IMR-90 (cell line): ENCODE data around the gene PDK4. TPM values are rescaled to one million over a fixed set of nuclear protein-coding genes. Genes with fewer than 3 reads are reported as not detected.

Source experiments
- ATAC-seq: fragments of 200-7000 bp; cut with Tn5 transposase; 2 replicates; pipeline ENCODE4 v1.9.1; 2020; ENCODE audit warnings: low read depth, mild to moderate bottlenecking, moderate library complexity
- BruUV-seq: library from RNA; stranded (reverse); fragments of 400-500 nt; replicated peaks from 2 replicates; lab custom pipeline; 2021; lab: Mats Ljungman, UMichigan
- CTCF ChIA-PET: fragments of 300-600 bp; formaldehyde crosslinking; extraction: SDS; loops from one replicate; lab custom pipeline; 2021; ENCODE audit warnings: antibody characterized with exemption; lab: Yijun Ruan, JAX
- POLR2A ChIA-PET: fragments of 300-600 bp; sonication (Branson Sonifier 250); formaldehyde crosslinking; loops from one replicate; lab custom pipeline; 2022; ENCODE audit warnings: antibody characterized with exemption; ENCODE audit not compliant: unreplicated experiment; lab: Charles Lee
- DNase-seq: peaks from one replicate; pipeline ENCODE4 v3.0.0; 2013
- H2AFZ ChIP-seq: replicated peaks from 2 replicates; pipeline ENCODE3; 2013; ENCODE audit warnings: low read length, mild to moderate bottlenecking; ENCODE audit not compliant: poor library complexity
- H2AK5ac ChIP-seq: 2 replicates; pipeline ENCODE4 v1.6.1; 2013; ENCODE audit warnings: low read depth, low read length, inconsistent platforms
- H2AK9ac ChIP-seq: replicated peaks from 2 replicates; pipeline ENCODE3; 2013; ENCODE audit warnings: mild to moderate bottlenecking, low read depth, low read length, moderate library complexity; ENCODE audit not compliant: poor library complexity
- H2BK120ac ChIP-seq: 2 replicates; pipeline ENCODE4 v1.6.1; 2013; ENCODE audit warnings: low read depth, low read length, inconsistent platforms
- H2BK15ac ChIP-seq: 3 replicates; pipeline ENCODE4 v1.6.1; 2013; ENCODE audit warnings: low read depth, low read length, inconsistent platforms
- H2BK20ac ChIP-seq: 2 replicates; pipeline ENCODE4 v1.6.1; 2013; ENCODE audit warnings: low read depth, mild to moderate bottlenecking, inconsistent platforms, low read length, moderate library complexity
- H2BK5ac ChIP-seq: 2 replicates; pipeline ENCODE4 v1.6.1; 2013; ENCODE audit warnings: mild to moderate bottlenecking, low read depth, low read length, inconsistent platforms; ENCODE audit not compliant: poor library complexity, severe bottlenecking
- H3K14ac ChIP-seq: replicated peaks from 2 replicates; pipeline ENCODE4 v1.6.1; 2013; ENCODE audit warnings: low read depth, low read length, inconsistent platforms
- H3K18ac ChIP-seq: 2 replicates; pipeline ENCODE4 v1.6.1; 2013; ENCODE audit warnings: low read depth, low read length, control low read depth
- H3K23ac ChIP-seq: 2 replicates; pipeline ENCODE4 v1.6.1; 2013; ENCODE audit warnings: low read depth, low read length, inconsistent platforms
- H3K27ac ChIP-seq: 2 replicates; pipeline ENCODE4 v1.5.1; 2013; ENCODE audit warnings: mild to moderate bottlenecking, control low read depth, low read length; ENCODE audit not compliant: insufficient read depth
- H3K27me3 ChIP-seq: 2 replicates; pipeline ENCODE4 v1.6.1; 2013; ENCODE audit warnings: low read length; ENCODE audit not compliant: control insufficient read depth, insufficient read depth
- H3K36me3 ChIP-seq: 2 replicates; pipeline ENCODE4 v1.6.1; 2013; ENCODE audit warnings: low read length, mixed read lengths; ENCODE audit not compliant: control insufficient read depth, insufficient read depth
- H3K4ac ChIP-seq: 2 replicates; pipeline ENCODE4 v1.6.1; 2013; ENCODE audit warnings: low read depth, low read length, inconsistent platforms
- H3K4me1 ChIP-seq: 2 replicates; pipeline ENCODE4 v1.6.1; 2013; ENCODE audit warnings: low read length, mixed read lengths; ENCODE audit not compliant: control insufficient read depth, insufficient read depth
- H3K4me2 ChIP-seq: 2 replicates; pipeline ENCODE4 v1.6.1; 2013; ENCODE audit warnings: low read depth, mild to moderate bottlenecking, control low read depth, low read length, moderate library complexity
- H3K4me3 ChIP-seq: 2 replicates; pipeline ENCODE4 v1.5.1; 2013; ENCODE audit warnings: low read depth, mild to moderate bottlenecking, control low read depth, low read length, moderate library complexity; ENCODE audit not compliant: insufficient read depth
- H3K56ac ChIP-seq: 2 replicates; pipeline ENCODE4 v1.6.1; 2013; ENCODE audit warnings: low read length, inconsistent platforms; ENCODE audit not compliant: insufficient read depth; ENCODE audit errors: extremely low read depth
- H3K79me1 ChIP-seq, 2 experiments: 2 replicates each; pipeline ENCODE4 v1.6.1; 2013; ENCODE audit warnings: low read length in 2 of 2, inconsistent platforms in 1 of 2, low read depth in 1 of 2
- H3K9ac ChIP-seq: 2 replicates; pipeline ENCODE4 v1.6.1; 2013; ENCODE audit warnings: low read depth, low read length, control low read depth
- H3K9me1 ChIP-seq: 2 replicates; pipeline ENCODE4 v1.6.1; 2013; ENCODE audit warnings: low read length, inconsistent platforms; ENCODE audit not compliant: insufficient read depth
- H3K9me3 ChIP-seq: 2 replicates; pipeline ENCODE4 v1.6.1; 2013; ENCODE audit warnings: low read length; ENCODE audit not compliant: control insufficient read depth, insufficient read depth
- H4K20me1 ChIP-seq: 2 replicates; pipeline ENCODE4 v1.6.1; 2013; ENCODE audit warnings: low read length, inconsistent platforms; ENCODE audit not compliant: insufficient read depth
- H4K5ac ChIP-seq: 2 replicates; pipeline ENCODE4 v1.6.1; 2013; ENCODE audit warnings: mild to moderate bottlenecking, low read depth, low read length, control low read depth
- H4K8ac ChIP-seq, 2 experiments: 2 replicates each; pipeline ENCODE4 v1.6.1; 2013; ENCODE audit warnings: low read depth in 2 of 2, low read length in 2 of 2, control low read depth in 1 of 2, inconsistent platforms in 1 of 2
- H4K91ac ChIP-seq: 2 replicates; pipeline ENCODE4 v1.6.1; 2013; ENCODE audit warnings: low read depth, low read length, inconsistent platforms; ENCODE audit not compliant: insufficient read depth
- NFE2L2 ChIP-seq: fragments of 150-350 bp; IDR thresholded peaks from 2 replicates; pipeline ENCODE4 v1.6.1; 2016; ENCODE audit warnings: low read depth, mild to moderate bottlenecking, low read length
- RAD21 ChIP-seq: IDR thresholded peaks from 2 replicates; pipeline ENCODE4 v1.6.1; 2012; ENCODE audit warnings: low read length, improper control_type of control experiment
- USF2 ChIP-seq: fragments of 150-350 bp; IDR thresholded peaks from 2 replicates; pipeline ENCODE4 v1.6.1; 2017; ENCODE audit warnings: mild to moderate bottlenecking, antibody characterized with exemption, low read length, low read depth
- WGBS, 2 experiments: methylation state at CpG; one replicate each; pipeline versions ENCODE4 v1.1.5 to v1.1.7; 2013; ENCODE audit warnings: missing lambda C conversion rate in 2 of 2; ENCODE audit not compliant: insufficient read length in 1 of 2; ENCODE audit errors: extremely low coverage in 2 of 2; 5-methylcytosine and 5-hydroxymethylcytosine counted together
- dilution Hi-C: fragments of 300-500 bp; cut with HindIII; formaldehyde crosslinking; loops from one replicate; pipeline ENCODE4 v1.14.3; 2018; ENCODE audit warnings: low sequenced_read_pairs; ENCODE audit not compliant: unreplicated experiment
- in situ Hi-C: fragments of 300-500 bp; cut with MboI; formaldehyde crosslinking; loops from 3 replicates; pipeline ENCODE4 v1.14.3; 2019; ENCODE audit warnings: low sequenced_read_pairs, inconsistent platforms, mixed read lengths
- intact Hi-C: fragments of 100-400 bp; cut with micrococcal nuclease; formaldehyde crosslinking; loops from 2 replicates; pipeline ENCODE4 v1.10.0; 2022
- polyA plus RNA-seq, 3 experiments: library from polyadenylated mRNA; depleted of rRNA; stranded (reverse); fragments of >200 nt; gene quantifications; 2 replicates each; pipeline ENCODE4 v1.2.3, GENCODE V29; 2012; ENCODE audit warnings: low replicate concordance in 1 of 3
- total RNA-seq: library from RNA; depleted of rRNA; stranded (reverse); fragments of >200 nt; gene quantifications from 2 replicates; pipeline ENCODE4 v1.2.3, GENCODE V29; 2012

PDK4 gene
- total and polyA plus RNA-seq, 2 of the 4 experiments (the other 2 are of a cell fraction), result under 0.01 to 0.03 TPM

DNA sequence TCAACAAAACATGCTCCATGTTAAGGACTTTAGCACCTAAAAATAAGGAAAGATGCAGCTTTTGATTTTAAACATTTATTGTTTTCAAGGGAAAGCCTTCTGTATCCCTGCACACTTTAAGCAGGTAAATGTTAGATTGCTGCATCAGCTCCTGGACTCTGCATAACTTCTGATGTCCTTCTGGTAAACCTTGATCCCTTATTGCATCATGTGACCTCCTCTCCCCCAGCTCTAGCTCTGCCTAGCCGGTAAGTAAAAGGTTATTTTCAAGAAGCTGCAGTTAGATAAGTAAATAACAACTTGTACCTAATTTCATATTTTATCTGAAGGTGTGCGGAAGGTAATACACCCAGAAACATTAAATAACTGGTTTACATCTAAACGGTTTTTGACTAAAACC, 37.5 kb downstream of the PDK4 start:
- H3K9me1 ChIP-seq, result no peaks in the 10 kb centered on the region
- TF ChIP-seq RAD21, result no peak
- no peak for TF ChIP-seq NFE2L2
- TF ChIP-seq USF2, result no peak
- no CpG with 5 or more reads among the region's 3 CpGs for WGBS, 2 experiments
- no peak overlapping the region for H2BK5ac ChIP-seq
- H2AFZ ChIP-seq, result no peak overlapping the region
- no peak overlapping the region for H2AK5ac ChIP-seq
- H4K8ac ChIP-seq, result no peak overlapping the region
- in situ Hi-C loops, result no loop called here
- DNase-seq (no peak), ATAC-seq (no peak)
- H3K4ac ChIP-seq, result no peak overlapping the region
- H3K14ac ChIP-seq, result no peak overlapping the region
- dilution Hi-C loops, result no loop called here
- no peak overlapping the region for H4K91ac ChIP-seq
- POLR2A ChIA-PET, result no interaction called here
- H3K4me1 ChIP-seq, result no peaks in the 10 kb centered on the region
- H3K56ac ChIP-seq, result no peak overlapping the region
- BruUV-seq, result no TSS peak
- H3K4me3 ChIP-seq, result no peak overlapping the region
- no peaks in the 10 kb centered on the region for H3K36me3 ChIP-seq
- CTCF ChIA-PET, result interaction anchor here (0.5 to 2.0 kb wide), 2 partner anchors 14 to 120 kb away, joined by 3 to 5 read pairs; no protein-coding TSS in a partner anchor
- H3K9ac ChIP-seq, result no peak overlapping the region
- no peak overlapping the region for H2BK20ac ChIP-seq
- no peak overlapping the region for H3K23ac ChIP-seq
- H2AK9ac ChIP-seq, result no peak overlapping the region
- no peaks in the 10 kb centered on the region for H3K79me1 ChIP-seq
- H3K27ac ChIP-seq, result no peak overlapping the region
- no peak overlapping the region for H2BK120ac ChIP-seq
- no peaks in the 10 kb centered on the region for H4K20me1 ChIP-seq
- H4K5ac ChIP-seq, result no peak overlapping the region
- no peak overlapping the region for H2BK15ac ChIP-seq
- peaks cover 2% of the 10 kb centered on the region for H3K27me3 ChIP-seq
- no peak overlapping the region for H3K18ac ChIP-seq
- no peak overlapping the region for H3K4me2 ChIP-seq
- H3K9me3 ChIP-seq, result no peaks in the 10 kb centered on the region
- intact Hi-C loops, result no loop called here
